Measurements from ENCODE around the gene PSMF1.
"Not testable (repeated sequence)": the region's sequence is repeated elsewhere in the genome, so short reads cannot be mapped to it uniquely, and the experiment has no call there.

Gene PSMF1

DNA sequence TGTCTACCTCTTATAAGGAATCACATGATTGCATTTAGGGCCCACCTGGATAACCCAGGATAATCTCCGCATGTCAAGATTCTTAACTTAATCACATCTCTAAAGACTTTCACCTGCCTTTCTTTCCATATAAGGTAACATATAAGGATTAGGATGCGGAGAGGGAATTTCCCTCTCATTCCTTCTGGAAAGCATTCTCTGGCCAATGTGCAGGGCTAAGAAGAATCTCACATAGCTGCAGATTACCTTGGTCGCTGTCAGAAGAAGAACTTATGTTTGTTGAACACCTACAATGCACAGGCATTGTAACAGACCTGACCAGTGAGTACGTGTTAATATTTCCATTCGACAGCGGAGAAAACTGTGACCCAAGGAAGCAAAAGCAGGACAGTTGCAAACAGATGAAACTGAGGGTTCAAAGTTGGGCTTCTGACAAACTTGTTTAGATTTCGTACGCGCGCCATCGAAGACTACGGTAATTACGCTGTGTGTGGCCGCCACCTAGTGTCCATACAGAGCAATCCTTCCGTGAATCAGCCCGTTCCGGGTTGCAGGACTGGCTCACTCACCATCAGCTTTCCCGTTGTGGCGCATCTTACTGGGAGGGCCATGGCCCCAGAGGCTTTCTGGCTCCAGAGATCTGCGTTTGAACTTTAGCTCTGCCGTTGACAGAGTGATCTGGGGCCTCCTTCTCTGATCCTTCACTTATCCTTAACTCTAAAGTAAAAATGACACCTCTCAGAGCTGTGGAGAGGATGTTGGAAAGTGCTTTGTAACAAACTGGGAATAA lies 94.4 kb downstream of the PSMF1 start:
- Histone ChIP-seq H3K36me3 (ENCODE audit: low read depth) (no peaks in the 10 kb centered on the region), H3K27me3 (ENCODE audit: insufficient read depth, poor library complexity, severe bottlenecking) (peaks cover 12% of the 10 kb centered on the region), H3K4me3 (ENCODE audit: severe bottlenecking) (no peak overlapping the region), H3K9me3 (ENCODE audit: severe bottlenecking) (no peaks in the 10 kb centered on the region), H3K4me1 (ENCODE audit: insufficient read depth, poor library complexity, severe bottlenecking) (no peaks in the 10 kb centered on the region), H3K27ac (ENCODE audit: poor library complexity, severe bottlenecking) (no peak overlapping the region)
- peak; percentile 96 for TF ChIP-seq CTCF (IDR thresholded peaks at IDR 0.05; ENCODE audit: poor library complexity, severe bottlenecking)
- ATAC-seq (ENCODE audit: low read depth) (peak; percentile 91), DNase-seq (ENCODE audit: low spot score) (no peak)

DNA sequence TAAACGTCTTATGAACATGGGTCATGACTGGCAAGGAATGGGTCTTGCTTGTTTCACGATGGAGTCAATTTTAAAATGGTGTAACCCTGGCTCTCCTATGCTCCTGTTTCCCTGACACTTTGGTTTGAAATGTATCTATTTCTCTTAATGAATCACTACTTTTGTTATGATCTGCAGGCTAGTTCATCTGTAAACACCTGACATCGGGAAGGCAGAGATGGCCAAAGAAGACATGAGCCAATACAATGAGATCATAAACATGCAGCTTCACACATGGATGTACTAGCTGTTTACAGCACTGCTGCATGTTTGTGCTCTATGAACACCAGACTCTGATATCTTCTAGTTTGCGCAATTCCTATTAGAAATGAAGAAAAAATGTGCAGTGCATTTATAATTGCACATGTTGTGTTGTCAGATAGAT lies 96.4 kb downstream of the PSMF1 start:
- Histone ChIP-seq H3K27ac (ENCODE audit: poor library complexity, severe bottlenecking) (no peak overlapping the region), H3K9me3 (ENCODE audit: severe bottlenecking) (no peaks in the 10 kb centered on the region), H3K27me3 (ENCODE audit: insufficient read depth, poor library complexity, severe bottlenecking) (peaks cover 23% of the 10 kb centered on the region), H3K4me3 (ENCODE audit: severe bottlenecking) (no peak overlapping the region), H3K36me3 (ENCODE audit: low read depth) (no peaks in the 10 kb centered on the region), H3K4me1 (ENCODE audit: insufficient read depth, poor library complexity, severe bottlenecking) (no peaks in the 10 kb centered on the region)
- no peak for DNase-seq (ENCODE audit: low spot score)
- TF ChIP-seq CTCF (IDR thresholded peaks at IDR 0.05; ENCODE audit: poor library complexity, severe bottlenecking), result no peak
- no peak for ATAC-seq (ENCODE audit: low read depth)

DNA sequence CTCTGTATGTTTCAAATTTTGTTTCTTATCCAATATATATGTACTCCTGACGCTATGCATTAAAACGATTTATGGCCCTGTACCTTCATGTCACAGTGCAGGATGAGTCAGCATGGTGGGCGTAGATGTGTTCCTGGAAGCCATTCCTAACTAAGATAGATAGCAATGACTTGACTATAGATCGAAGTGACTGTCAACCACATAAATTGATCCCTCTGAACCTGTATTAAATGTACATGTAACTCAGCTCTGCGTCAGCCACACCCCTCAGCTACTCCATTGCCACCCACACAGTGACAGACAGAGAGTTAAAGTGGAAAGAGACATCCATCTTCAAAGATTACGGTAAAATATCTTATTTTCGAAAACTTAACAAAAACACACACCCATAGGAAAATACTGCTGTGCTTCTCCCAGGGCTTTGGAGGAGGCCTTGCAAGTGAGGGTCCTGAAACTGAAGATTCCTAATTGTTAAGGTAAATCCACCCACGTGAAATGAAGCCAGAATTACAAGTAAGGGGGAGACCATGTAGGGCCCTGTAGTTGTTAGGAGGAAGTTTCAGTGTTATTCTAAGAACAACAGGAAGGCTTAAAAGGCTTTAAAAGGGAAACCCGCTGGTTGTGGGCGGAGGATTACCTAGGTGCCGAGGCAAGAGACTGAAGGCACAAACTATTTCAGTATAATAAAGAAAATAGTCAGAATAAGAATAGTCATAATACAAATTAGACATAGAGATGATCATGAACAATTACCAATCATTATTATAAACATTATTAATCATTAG lies 97.2 kb downstream of the PSMF1 start:
- no peaks in the 10 kb centered on the region for H3K4me1 ChIP-seq (ENCODE audit: insufficient read depth, poor library complexity, severe bottlenecking)
- peaks cover 29% of the 10 kb centered on the region for H3K27me3 ChIP-seq (ENCODE audit: insufficient read depth, poor library complexity, severe bottlenecking)
- no peak for ATAC-seq (ENCODE audit: low read depth)
- H3K27ac ChIP-seq (ENCODE audit: poor library complexity, severe bottlenecking), result no peak overlapping the region
- no peaks in the 10 kb centered on the region for H3K36me3 ChIP-seq (ENCODE audit: low read depth)
- H3K9me3 ChIP-seq (ENCODE audit: severe bottlenecking), result no peaks in the 10 kb centered on the region
- H3K4me3 ChIP-seq (ENCODE audit: severe bottlenecking), result no peak overlapping the region
- no peak for DNase-seq (ENCODE audit: low spot score)
- TF ChIP-seq CTCF (IDR thresholded peaks at IDR 0.05; ENCODE audit: poor library complexity, severe bottlenecking), result no peak

GRCh38 chr20:1216527-1217427 lies 98.4 kb downstream of the PSMF1 start:
- DNase-seq (ENCODE audit: low spot score); H3K36me3 ChIP-seq (ENCODE audit: low read depth); H3K9me3 ChIP-seq (ENCODE audit: severe bottlenecking); H3K4me3 ChIP-seq (ENCODE audit: severe bottlenecking); H3K4me1 ChIP-seq (ENCODE audit: insufficient read depth, poor library complexity, severe bottlenecking); ATAC-seq (ENCODE audit: low read depth); H3K27ac ChIP-seq (ENCODE audit: poor library complexity, severe bottlenecking): not testable (repeated sequence)
- peaks cover 30% of the 10 kb centered on the region for H3K27me3 ChIP-seq (ENCODE audit: insufficient read depth, poor library complexity, severe bottlenecking)
